Measurements from ENCODE around the gene TYMP.
A peak's percentile ranks its signal among the peaks of the same experiment; 100 is the strongest.

The TYMP gene

DNA sequence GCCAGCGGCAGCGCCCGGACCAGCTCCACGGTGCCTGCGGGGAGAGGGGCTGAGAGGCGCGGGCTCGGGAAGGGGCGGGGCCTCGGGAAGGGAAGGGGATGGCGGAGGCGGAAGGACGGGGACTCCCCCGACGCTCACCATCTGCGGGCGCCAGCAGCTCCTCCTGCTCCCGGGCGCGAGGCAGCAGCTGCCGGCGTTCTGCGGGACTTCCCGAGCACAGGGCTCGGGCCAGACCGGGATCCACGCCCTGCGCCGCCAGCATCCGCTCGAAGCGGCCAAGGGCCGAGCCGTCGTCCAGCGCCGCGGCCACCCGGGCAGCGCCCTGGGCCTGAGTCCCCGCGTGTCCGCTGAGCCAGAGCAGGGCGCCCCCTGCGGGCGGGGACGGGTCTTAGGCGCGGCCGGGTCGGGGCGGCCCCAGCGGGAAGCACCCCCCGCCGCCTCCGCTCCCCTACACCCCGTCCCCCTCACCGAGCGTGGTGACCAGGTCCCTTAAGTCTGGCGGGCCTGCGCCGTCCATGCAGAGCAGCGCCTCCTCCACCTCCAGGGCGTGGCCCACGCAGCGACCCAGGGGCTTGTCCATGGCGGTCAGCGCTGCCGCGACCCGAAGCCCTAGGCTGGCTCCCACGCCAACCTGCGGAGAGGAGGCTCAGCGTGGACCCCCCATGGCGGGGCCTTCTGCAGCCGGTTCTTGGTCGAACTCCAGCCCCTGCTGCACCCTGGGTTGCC is 3.5 kb downstream of the TYMP start (continued):
- TF ChIP-seq, protein P1, sequence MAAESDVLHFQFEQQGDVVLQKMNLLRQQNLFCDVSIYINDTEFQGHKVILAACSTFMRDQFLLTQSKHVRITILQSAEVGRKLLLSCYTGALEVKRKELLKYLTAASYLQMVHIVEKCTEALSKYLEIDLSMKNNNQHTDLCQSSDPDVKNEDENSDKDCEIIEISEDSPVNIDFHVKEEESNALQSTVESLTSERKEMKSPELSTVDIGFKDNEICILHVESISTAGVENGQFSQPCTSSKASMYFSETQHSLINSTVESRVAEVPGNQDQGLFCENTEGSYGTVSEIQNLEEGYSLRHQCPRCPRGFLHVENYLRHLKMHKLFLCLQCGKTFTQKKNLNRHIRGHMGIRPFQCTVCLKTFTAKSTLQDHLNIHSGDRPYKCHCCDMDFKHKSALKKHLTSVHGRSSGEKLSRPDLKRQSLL (tag by site-specific recombination; IDR thresholded peaks at IDR 0.05), result 0 out of 2 replicates have a peak, but pooled peaks have one; percentile 7
- TF ChIP-seq ZFHX2 (tag by site-specific recombination; conservative IDR thresholded peaks at IDR 0.05), result peak; percentile 51; the same call in 1 of the 2 replicates
- no peak for TF ChIP-seq ZNF624 (tag by site-specific recombination; IDR thresholded peaks at IDR 0.05)
- peak; percentile 56; the same call in 1 of the 2 replicates for TF ChIP-seq KLF16 (tag by site-specific recombination; IDR thresholded peaks at IDR 0.05)
- no peak for TF ChIP-seq ZNF558 (tag by site-specific recombination; IDR thresholded peaks at IDR 0.05)
- TF ChIP-seq SP3 (tag by site-specific recombination; IDR thresholded peaks at IDR 0.05), result no peak; the same call in 1 of the 2 replicates
- TF ChIP-seq, protein P2, sequence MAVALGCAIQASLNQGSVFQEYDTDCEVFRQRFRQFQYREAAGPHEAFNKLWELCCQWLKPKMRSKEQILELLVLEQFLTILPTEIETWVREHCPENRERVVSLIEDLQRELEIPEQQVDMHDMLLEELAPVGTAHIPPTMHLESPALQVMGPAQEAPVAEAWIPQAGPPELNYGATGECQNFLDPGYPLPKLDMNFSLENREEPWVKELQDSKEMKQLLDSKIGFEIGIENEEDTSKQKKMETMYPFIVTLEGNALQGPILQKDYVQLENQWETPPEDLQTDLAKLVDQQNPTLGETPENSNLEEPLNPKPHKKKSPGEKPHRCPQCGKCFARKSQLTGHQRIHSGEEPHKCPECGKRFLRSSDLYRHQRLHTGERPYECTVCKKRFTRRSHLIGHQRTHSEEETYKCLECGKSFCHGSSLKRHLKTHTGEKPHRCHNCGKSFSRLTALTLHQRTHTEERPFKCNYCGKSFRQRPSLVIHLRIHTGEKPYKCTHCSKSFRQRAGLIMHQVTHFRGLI (tag by site-specific recombination; IDR thresholded peaks at IDR 0.05), result peak; percentile 88
- TF ChIP-seq, protein P3, sequence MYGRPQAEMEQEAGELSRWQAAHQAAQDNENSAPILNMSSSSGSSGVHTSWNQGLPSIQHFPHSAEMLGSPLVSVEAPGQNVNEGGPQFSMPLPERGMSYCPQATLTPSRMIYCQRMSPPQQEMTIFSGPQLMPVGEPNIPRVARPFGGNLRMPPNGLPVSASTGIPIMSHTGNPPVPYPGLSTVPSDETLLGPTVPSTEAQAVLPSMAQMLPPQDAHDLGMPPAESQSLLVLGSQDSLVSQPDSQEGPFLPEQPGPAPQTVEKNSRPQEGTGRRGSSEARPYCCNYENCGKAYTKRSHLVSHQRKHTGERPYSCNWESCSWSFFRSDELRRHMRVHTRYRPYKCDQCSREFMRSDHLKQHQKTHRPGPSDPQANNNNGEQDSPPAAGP (tag by site-specific recombination; IDR thresholded peaks at IDR 0.05), result no peak
- no peak for TF ChIP-seq ZNF560 (tag by site-specific recombination; IDR thresholded peaks at IDR 0.05; ENCODE audit: borderline replicate concordance)
- TF ChIP-seq, protein P4, sequence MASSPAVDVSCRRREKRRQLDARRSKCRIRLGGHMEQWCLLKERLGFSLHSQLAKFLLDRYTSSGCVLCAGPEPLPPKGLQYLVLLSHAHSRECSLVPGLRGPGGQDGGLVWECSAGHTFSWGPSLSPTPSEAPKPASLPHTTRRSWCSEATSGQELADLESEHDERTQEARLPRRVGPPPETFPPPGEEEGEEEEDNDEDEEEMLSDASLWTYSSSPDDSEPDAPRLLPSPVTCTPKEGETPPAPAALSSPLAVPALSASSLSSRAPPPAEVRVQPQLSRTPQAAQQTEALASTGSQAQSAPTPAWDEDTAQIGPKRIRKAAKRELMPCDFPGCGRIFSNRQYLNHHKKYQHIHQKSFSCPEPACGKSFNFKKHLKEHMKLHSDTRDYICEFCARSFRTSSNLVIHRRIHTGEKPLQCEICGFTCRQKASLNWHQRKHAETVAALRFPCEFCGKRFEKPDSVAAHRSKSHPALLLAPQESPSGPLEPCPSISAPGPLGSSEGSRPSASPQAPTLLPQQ (tag by site-specific recombination; IDR thresholded peaks at IDR 0.05), result peak; percentile 20; the same call in 1 of the 2 replicates
- TF ChIP-seq ZNF610 (tag by site-specific recombination; IDR thresholded peaks at IDR 0.05; ENCODE audit: borderline replicate concordance), result peak; percentile 46; the same call in 1 of the 2 replicates
- no peak for TF ChIP-seq PRDM1 (tag by site-specific recombination; IDR thresholded peaks at IDR 0.05)
- 0 out of 2 replicates have a peak, but pooled peaks have one; percentile 29 for TF ChIP-seq YY2 (tag by site-specific recombination; IDR thresholded peaks at IDR 0.05)
- peak; percentile 9; the same call in 1 of the 2 replicates for TF ChIP-seq ZNF76 (tag by site-specific recombination; IDR thresholded peaks at IDR 0.05; ENCODE audit: borderline replicate concordance, low read depth)
- TF ChIP-seq ZBTB20 (tag by site-specific recombination; IDR thresholded peaks at IDR 0.05), result peak; percentile 57

DNA sequence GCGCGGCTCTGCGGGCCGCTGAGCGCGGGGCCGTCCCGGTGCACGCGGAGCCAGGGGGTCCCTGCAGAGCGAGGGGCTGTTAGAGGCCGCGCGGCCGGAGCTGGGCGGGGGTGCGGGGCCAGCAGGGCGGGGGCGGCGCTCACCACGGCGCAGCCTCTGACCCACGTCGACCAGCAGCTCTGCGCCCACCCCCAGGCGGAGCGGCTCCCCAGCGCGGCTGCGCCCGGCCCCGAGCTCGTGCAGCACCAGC is 4.0 kb downstream of the TYMP start:
- Histone ChIP-seq H3K36me3 (ENCODE audit: control insufficient read depth in 2 of 2, insufficient read depth in 1 of 2, low read length in 2 of 2) (peaks cover 0 to 39% of the 10 kb centered on the region in 2 experiments; a peak in 1 of 3 replicates), H3K4me3 (ENCODE audit: low read depth, low read length) (peak overlapping the region; percentile 79), H3K4me1 (ENCODE audit: control insufficient read depth, insufficient read depth, low read length) (no peaks in the 10 kb centered on the region; the same call in 1 of the 2 replicates), H3K27ac (ENCODE audit: extremely low read depth, low read depth, low read length) (peak overlapping the region; percentile 90), H3K9me3 (ENCODE audit: control insufficient read depth, insufficient read depth, low read depth, low read length) (no peaks in the 10 kb centered on the region)
- ChIA-PET CTCF (interaction anchor here (0.6 to 2.7 kb wide), 53 partner anchors 8 to 735 kb away, joined by 3 to 37 read pairs (median 4); partner anchors contain the start of genes KLHDC7B, LMF2, NCAPH2 and SYCE3), POLR2A (interaction anchor here (0.6 to 5.3 kb wide), 41 partner anchors 9 to 758 kb away, joined by 3 to 189 read pairs (median 5); partner anchors contain the start of genes ARSA, CHKB, CPT1B and HDAC10)
- TF ChIP-seq GLIS1 (tag by site-specific recombination; IDR thresholded peaks at IDR 0.05), result no peak
- no peak for TF ChIP-seq ZNF677 (tag by site-specific recombination; IDR thresholded peaks at IDR 0.05)
- no peak for TF ChIP-seq OSR2 (tag by site-specific recombination; IDR thresholded peaks at IDR 0.05)
- TF ChIP-seq, protein P5, sequence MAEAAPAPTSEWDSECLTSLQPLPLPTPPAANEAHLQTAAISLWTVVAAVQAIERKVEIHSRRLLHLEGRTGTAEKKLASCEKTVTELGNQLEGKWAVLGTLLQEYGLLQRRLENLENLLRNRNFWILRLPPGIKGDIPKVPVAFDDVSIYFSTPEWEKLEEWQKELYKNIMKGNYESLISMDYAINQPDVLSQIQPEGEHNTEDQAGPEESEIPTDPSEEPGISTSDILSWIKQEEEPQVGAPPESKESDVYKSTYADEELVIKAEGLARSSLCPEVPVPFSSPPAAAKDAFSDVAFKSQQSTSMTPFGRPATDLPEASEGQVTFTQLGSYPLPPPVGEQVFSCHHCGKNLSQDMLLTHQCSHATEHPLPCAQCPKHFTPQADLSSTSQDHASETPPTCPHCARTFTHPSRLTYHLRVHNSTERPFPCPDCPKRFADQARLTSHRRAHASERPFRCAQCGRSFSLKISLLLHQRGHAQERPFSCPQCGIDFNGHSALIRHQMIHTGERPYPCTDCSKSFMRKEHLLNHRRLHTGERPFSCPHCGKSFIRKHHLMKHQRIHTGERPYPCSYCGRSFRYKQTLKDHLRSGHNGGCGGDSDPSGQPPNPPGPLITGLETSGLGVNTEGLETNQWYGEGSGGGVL (tag by site-specific recombination; IDR thresholded peaks at IDR 0.05), result 0 out of 2 replicates have a peak, but pooled peaks have one; percentile 2
- no peak for TF ChIP-seq ZNF701 (tag by site-specific recombination; IDR thresholded peaks at IDR 0.05)
- TF ChIP-seq ZBTB7A (tag by site-specific recombination; IDR thresholded peaks at IDR 0.05; ENCODE audit: low read depth), result no peak
- peak; percentile 56 for TF ChIP-seq ZNF596 (tag by site-specific recombination; IDR thresholded peaks at IDR 0.05)
- TF ChIP-seq, protein P6, sequence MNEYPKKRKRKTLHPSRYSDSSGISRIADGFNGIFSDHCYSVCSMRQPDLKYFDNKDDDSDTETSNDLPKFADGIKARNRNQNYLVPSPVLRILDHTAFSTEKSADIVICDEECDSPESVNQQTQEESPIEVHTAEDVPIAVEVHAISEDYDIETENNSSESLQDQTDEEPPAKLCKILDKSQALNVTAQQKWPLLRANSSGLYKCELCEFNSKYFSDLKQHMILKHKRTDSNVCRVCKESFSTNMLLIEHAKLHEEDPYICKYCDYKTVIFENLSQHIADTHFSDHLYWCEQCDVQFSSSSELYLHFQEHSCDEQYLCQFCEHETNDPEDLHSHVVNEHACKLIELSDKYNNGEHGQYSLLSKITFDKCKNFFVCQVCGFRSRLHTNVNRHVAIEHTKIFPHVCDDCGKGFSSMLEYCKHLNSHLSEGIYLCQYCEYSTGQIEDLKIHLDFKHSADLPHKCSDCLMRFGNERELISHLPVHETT (tag by site-specific recombination; IDR thresholded peaks at IDR 0.05), result no peak
- TF ChIP-seq, protein P7, sequence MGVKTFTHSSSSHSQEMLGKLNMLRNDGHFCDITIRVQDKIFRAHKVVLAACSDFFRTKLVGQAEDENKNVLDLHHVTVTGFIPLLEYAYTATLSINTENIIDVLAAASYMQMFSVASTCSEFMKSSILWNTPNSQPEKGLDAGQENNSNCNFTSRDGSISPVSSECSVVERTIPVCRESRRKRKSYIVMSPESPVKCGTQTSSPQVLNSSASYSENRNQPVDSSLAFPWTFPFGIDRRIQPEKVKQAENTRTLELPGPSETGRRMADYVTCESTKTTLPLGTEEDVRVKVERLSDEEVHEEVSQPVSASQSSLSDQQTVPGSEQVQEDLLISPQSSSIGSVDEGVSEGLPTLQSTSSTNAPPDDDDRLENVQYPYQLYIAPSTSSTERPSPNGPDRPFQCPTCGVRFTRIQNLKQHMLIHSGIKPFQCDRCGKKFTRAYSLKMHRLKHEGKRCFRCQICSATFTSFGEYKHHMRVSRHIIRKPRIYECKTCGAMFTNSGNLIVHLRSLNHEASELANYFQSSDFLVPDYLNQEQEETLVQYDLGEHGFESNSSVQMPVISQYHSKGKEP (tag by site-specific recombination; IDR thresholded peaks at IDR 0.05), result no peak
- TF ChIP-seq ZNF560 (tag by site-specific recombination; IDR thresholded peaks at IDR 0.05; ENCODE audit: borderline replicate concordance), result no peak
